HG03520 (cell line): ENCODE measurements around the gene TMEM255A.
"Not testable (repeated sequence)": the region's sequence is repeated elsewhere in the genome, so short reads cannot be mapped to it uniquely, and the experiment has no call there.

ENCODE experiments used
- ATAC-seq: cut with Tn5 transposase; IDR thresholded peaks from one replicate; pipeline ENCODE4 v1.9.1; 2021; ENCODE audit warnings: mild to moderate bottlenecking, moderate library complexity; ENCODE audit not compliant: unreplicated experiment

TMEM255A gene

GRCh38 chrX:120310861-120311726 lies at the start of gene TMEM255A:
TSS of gene TMEM255A (minus strand) at chrX:120311461. CDS start at chrX:120311309, 152 bp downstream.
- no peak for ATAC-seq

- no peak for ATAC-seq
These were observed 47.6 kb upstream of the TMEM255A start for GRCh38 chrX:120358737-120359456.

- ATAC-seq, result no peak
These were observed 45.9 kb upstream of the TMEM255A start for GRCh38 chrX:120357186-120357585.

GRCh38 chrX:120356084-120356483 lies 44.8 kb upstream of the TMEM255A start:
- no peak for ATAC-seq

- ATAC-seq, result no peak
These were observed 39.3 kb upstream of the TMEM255A start for GRCh38 chrX:120350450-120351138.

GRCh38 chrX:120344566-120344965 lies 33.3 kb upstream of the TMEM255A start:
- not testable (repeated sequence) for ATAC-seq

GRCh38 chrX:120336899-120337298 lies 25.6 kb upstream of the TMEM255A start:
- ATAC-seq, result no peak

- ATAC-seq, result no peak
These were observed 24.0 kb upstream of the TMEM255A start for GRCh38 chrX:120335289-120335688.

GRCh38 chrX:120334603-120335002 lies 23.3 kb upstream of the TMEM255A start:
- no peak for ATAC-seq

- no peak for ATAC-seq
These were observed 22.9 kb upstream of the TMEM255A start for GRCh38 chrX:120334151-120334550.

- no peak for ATAC-seq
These were observed 21.1 kb upstream of the TMEM255A start for GRCh38 chrX:120332394-120332793.

GRCh38 chrX:120331116-120331515 lies 19.9 kb upstream of the TMEM255A start:
- no peak for ATAC-seq

GRCh38 chrX:120321520-120322281 lies 10.4 kb upstream of the TMEM255A start:
- ATAC-seq, result no peak

GRCh38 chrX:120318411-120318810 lies 7.2 kb upstream of the TMEM255A start:
- ATAC-seq, result no peak

- no peak for ATAC-seq
These were observed 5.5 kb upstream of the TMEM255A start for GRCh38 chrX:120316587-120317283.

GRCh38 chrX:120315776-120316175 lies 4.5 kb upstream of the TMEM255A start:
- ATAC-seq, result no peak

GRCh38 chrX:120311727-120312063 lies 434 bp upstream of the TMEM255A start:
- no peak for ATAC-seq

- no peak for ATAC-seq
These were observed 1.2 kb downstream of the TMEM255A start for GRCh38 chrX:120309873-120310705.
